Neural cell (in vitro differentiated cells): Measurements from ENCODE around the gene CTBP2.

Experiments
- CTCF ChIP-seq: fragments of 450-650 bp; IDR thresholded peaks from 2 replicates; pipeline ENCODE4 v1.5.1; 2014; ENCODE audit warnings: antibody characterized with exemption, mild to moderate bottlenecking, moderate library complexity; ENCODE audit not compliant: poor library complexity, severe bottlenecking
- EP300 ChIP-seq: fragments of 450-650 bp; conservative IDR thresholded peaks from 2 replicates; pipeline ENCODE4 v1.6.1; 2014; ENCODE audit warnings: antibody characterized with exemption, mild to moderate bottlenecking, moderate library complexity; ENCODE audit not compliant: poor library complexity, severe bottlenecking
- EZH2 ChIP-seq: fragments of 200-600, 300-800 bp; shearing (Covaris generic), sonication (generic); IDR thresholded peaks from 2 replicates; pipeline ENCODE4 v1.6.1; 2014; ENCODE audit warnings: antibody characterized with exemption, low read length, borderline replicate concordance, mild to moderate bottlenecking; ENCODE audit not compliant: insufficient read depth, poor library complexity, severe bottlenecking
- POLR2AphosphoS5 ChIP-seq: IDR thresholded peaks from 2 replicates; pipeline ENCODE4 v1.6.1; 2012
- REST ChIP-seq: IDR thresholded peaks from 2 replicates; pipeline ENCODE4 v1.6.1; 2012; ENCODE audit warnings: borderline replicate concordance

DNA sequence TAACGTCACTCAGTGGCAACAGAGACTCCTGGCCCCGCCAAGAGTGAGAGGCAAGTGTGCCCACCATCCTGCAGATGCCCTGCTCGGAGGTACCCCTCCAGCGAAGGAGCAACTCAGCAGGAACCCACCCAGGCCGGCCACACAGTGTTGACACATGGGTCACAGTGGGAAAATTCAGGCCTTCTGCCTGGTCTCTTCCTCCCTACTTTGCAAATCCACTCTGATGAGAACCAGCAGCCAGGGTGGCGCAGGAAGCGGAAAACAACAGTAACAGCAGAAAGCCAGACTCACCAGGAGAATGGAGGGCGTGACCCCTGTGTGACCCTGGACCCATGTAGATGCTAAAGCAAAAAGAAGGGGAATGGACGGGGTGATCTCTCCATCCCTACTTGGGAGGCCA, 53.8 kb downstream of the CTBP2 start:
- TF ChIP-seq EZH2 (no peak), CTCF (no peak), POLR2AphosphoS5 (no peak), REST (no peak), EP300 (no peak)
